HCT116 (cell line): ENCODE results near the gene KRT81.

Experiments used
- CEBPB ChIP-seq: IDR thresholded peaks from 2 replicates; pipeline ENCODE4 v1.6.1; 2012; ENCODE audit warnings: low read depth
- CTCF ChIP-seq, 3 experiments: fragments of 200-600 bp in 1 of 3; sonication (generic) in 1 of 3; IDR thresholded peaks in 2 of 3; conservative IDR thresholded peaks in 1 of 3; 2 replicates each; pipeline ENCODE4 v1.5.1; 2012 to 2017; ENCODE audit warnings: low read depth in 2 of 3, low read length in 2 of 3, antibody characterized with exemption in 1 of 3, borderline replicate concordance in 1 of 3, control low read depth in 1 of 3, mild to moderate bottlenecking in 1 of 3, mixed read lengths in 1 of 3, mixed run types in 1 of 3, moderate library complexity in 1 of 3; ENCODE audit not compliant: insufficient read depth in 1 of 3
- ELF1 ChIP-seq: IDR thresholded peaks from 2 replicates; pipeline ENCODE4 v1.6.1; 2012; ENCODE audit warnings: low read depth, borderline replicate concordance
- EZH2 ChIP-seq: fragments of 200-600 bp; sonication (generic); IDR thresholded peaks from 2 replicates; pipeline ENCODE4 v1.6.1; 2017; ENCODE audit warnings: antibody characterized with exemption, mixed run types
- POLR2A ChIP-seq: IDR thresholded peaks from 2 replicates; pipeline ENCODE4 v1.7.0; 2011; ENCODE audit warnings: borderline replicate concordance; ENCODE audit not compliant: insufficient read depth, insufficient read length; ENCODE audit errors: extremely low read depth
- POLR2AphosphoS5 ChIP-seq: IDR thresholded peaks from 2 replicates; pipeline ENCODE4 v1.6.1; 2011; ENCODE audit warnings: mild to moderate bottlenecking, low read depth, low read length, moderate library complexity
- SIN3A ChIP-seq: IDR thresholded peaks from 2 replicates; pipeline ENCODE4 v1.6.1; 2012; ENCODE audit warnings: low read depth
- ZNF274 ChIP-seq: fragments of 200-500 bp; sonication (Bioruptor generic); IDR thresholded peaks from 2 replicates; pipeline ENCODE4 v1.6.1; 2014; ENCODE audit warnings: mild to moderate bottlenecking, low read depth, low read length, inconsistent platforms

GRCh38 chr12:52313461-52313860 lies 22.1 kb upstream of the KRT81 start:
- TF ChIP-seq POLR2A (no peak), CTCF (IDR thresholded peaks at IDR 0.05 in 2 of 3, conservative IDR thresholded peaks at IDR 0.05 in 1 of 3; ENCODE audit: borderline replicate concordance in 1 of 3, insufficient read depth in 1 of 3, low read depth in 2 of 3, low read length in 2 of 3) (no peak), EZH2 (no peak), ZNF274 (no peak), POLR2AphosphoS5 (no peak), CEBPB (no peak), ELF1 (no peak), SIN3A (no peak)
